ENCODE data around the gene BABAM2. TPM values are rescaled to one million over a fixed set of nuclear protein-coding genes. Genes with fewer than 3 reads are reported as not detected.

The BABAM2 gene
- total and polyA plus RNA-seq, 10 of the 15 experiments (the other 5 are each of a cell fraction or from before 2014, with no cell fraction given), result 30.7 to 59.9 (median 44.5) TPM

GRCh38 chr2:27869763-27870162 lies 20.8 kb upstream of the BABAM2 start (continued):
- TF ChIP-seq ZBTB40 (IDR thresholded peaks at IDR 0.05; ENCODE audit: borderline replicate concordance), result no peak
- TF ChIP-seq RAD21 (IDR thresholded peaks at IDR 0.05; ENCODE audit: insufficient read depth, low read depth, low read length), result no peak
- no peak for TF ChIP-seq BMI1 (IDR thresholded peaks at IDR 0.05; ENCODE audit: borderline replicate concordance)
- TF ChIP-seq ZBTB33 (IDR thresholded peaks at IDR 0.05), result no peak
- TF ChIP-seq RFX5 (IDR thresholded peaks at IDR 0.05; ENCODE audit: low read depth, low read length), result no peak
- TF ChIP-seq KDM1A (IDR thresholded peaks at IDR 0.05; ENCODE audit: borderline replicate concordance), result no peak
- no peak for TF ChIP-seq ESRRA (IDR thresholded peaks at IDR 0.05; ENCODE audit: low read length)
- TF ChIP-seq POU2F2 (IDR thresholded peaks at IDR 0.05; ENCODE audit: borderline replicate concordance, low read depth, low read length), result no peak
